ENCODE measurements around the gene TCEA3.
"Not testable (repeated sequence)": the region's sequence is repeated elsewhere in the genome, so short reads cannot be mapped to it uniquely, and the experiment has no call there.

GRCh38 chr1:23374079-23374735 is 50.3 kb downstream of the TCEA3 start:
- TF ChIP-seq CTCF (conservative IDR thresholded peaks at IDR 0.05 in 1 of 2, IDR thresholded peaks at IDR 0.05 in 1 of 2; ENCODE audit: extremely low read depth in 1 of 2, insufficient read depth in 1 of 2, low read depth in 1 of 2, low read length in 2 of 2); EZH2 (IDR thresholded peaks at IDR 0.05; ENCODE audit: borderline replicate concordance, low read length): not testable (repeated sequence)
